LNCaP clone FGC (cell line): Measurements from ENCODE around the gene EMP3.

Experiments used
- DNase-seq: peaks from one replicate; pipeline ENCODE4 v3.0.0-alpha.2; 2011; ENCODE audit warnings: low read depth
- H3K4me3 ChIP-seq: 2 replicates; pipeline ENCODE4 v1.5.1; 2011; ENCODE audit warnings: mild to moderate bottlenecking, low read depth, low read length, control low read depth
- TF ChIP-seq, protein P1 (sequence below): IDR thresholded peaks from 2 replicates; pipeline ENCODE4 v1.5.1; 2012; ENCODE audit warnings: mild to moderate bottlenecking; ENCODE audit not compliant: control insufficient read depth, insufficient read depth; ENCODE audit errors: extremely low read depth

EMP3 gene

GRCh38 chr19:48338802-48339503 lies 13.6 kb downstream of the EMP3 start:
- no peak overlapping the region for H3K4me3 ChIP-seq
- DNase-seq: no peak
- TF ChIP-seq, protein P1, sequence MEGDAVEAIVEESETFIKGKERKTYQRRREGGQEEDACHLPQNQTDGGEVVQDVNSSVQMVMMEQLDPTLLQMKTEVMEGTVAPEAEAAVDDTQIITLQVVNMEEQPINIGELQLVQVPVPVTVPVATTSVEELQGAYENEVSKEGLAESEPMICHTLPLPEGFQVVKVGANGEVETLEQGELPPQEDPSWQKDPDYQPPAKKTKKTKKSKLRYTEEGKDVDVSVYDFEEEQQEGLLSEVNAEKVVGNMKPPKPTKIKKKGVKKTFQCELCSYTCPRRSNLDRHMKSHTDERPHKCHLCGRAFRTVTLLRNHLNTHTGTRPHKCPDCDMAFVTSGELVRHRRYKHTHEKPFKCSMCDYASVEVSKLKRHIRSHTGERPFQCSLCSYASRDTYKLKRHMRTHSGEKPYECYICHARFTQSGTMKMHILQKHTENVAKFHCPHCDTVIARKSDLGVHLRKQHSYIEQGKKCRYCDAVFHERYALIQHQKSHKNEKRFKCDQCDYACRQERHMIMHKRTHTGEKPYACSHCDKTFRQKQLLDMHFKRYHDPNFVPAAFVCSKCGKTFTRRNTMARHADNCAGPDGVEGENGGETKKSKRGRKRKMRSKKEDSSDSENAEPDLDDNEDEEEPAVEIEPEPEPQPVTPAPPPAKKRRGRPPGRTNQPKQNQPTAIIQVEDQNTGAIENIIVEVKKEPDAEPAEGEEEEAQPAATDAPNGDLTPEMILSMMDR: no peak

- TF ChIP-seq, protein P1: no peak
- no peak for DNase-seq
- H3K4me3 ChIP-seq: no peak overlapping the region
These were observed 15.6 kb downstream of the EMP3 start for GRCh38 chr19:48340995-48341394.

- TF ChIP-seq, protein P1: no peak
- H3K4me3 ChIP-seq: no peak overlapping the region
- DNase-seq: no peak
These were observed 16.4 kb downstream of the EMP3 start for GRCh38 chr19:48341515-48342413.

DNA sequence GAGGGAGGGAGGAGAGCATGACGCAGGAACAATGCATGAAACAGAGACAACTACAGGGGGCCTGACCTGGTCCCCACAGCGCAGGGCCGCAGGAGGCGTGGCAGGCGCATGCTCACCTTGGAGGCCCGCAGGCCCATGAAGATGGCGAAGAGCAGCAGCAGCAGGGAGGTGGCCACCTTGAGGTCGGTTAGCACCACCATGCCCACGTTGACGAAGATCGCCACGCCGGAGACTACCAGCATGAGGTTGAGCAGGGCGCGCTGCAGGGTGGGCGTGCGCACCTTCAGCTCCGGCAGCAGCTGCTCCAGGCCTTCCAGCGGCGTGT lies 17.0 kb downstream of the EMP3 start:
- TF ChIP-seq, protein P1: no peak
- H3K4me3 ChIP-seq: no peak overlapping the region

DNA sequence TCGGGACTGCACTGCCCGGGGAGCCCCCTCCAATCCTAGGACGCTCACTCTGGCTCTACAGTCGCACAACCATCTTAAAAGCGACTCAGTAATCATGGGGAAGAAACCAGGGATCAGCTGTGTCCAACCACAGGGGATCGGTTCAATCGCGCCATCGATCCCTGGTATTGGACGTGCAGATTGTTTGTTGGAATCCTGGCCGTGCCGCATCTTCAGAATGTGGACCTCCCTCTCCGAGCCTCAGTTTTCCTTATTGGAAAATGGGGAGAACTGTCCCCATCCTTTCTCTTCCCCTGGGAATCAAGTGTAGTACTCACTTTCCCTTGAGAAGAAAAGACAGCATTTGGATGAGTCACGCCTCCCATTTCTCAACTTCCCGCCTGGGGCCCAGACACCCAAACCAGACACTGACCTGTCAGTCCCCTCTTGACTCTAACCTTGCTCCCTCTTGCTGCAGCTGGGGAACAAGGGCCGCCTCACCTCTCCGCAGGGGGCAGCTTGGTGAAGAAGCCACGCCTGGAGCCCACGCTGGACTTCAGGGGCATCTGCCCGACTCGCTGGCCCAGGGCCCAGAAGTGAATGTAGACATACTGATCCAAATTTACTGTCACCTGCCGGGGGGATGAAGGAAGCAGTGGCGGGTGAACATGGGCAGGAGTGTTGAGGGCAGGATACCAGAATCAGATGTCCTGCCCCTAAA lies 17.6 kb downstream of the EMP3 start:
- TF ChIP-seq, protein P1: no peak
- DNase-seq: no peak

More for the DNA sequence above, 17.0 kb downstream of the EMP3 start:
- DNase-seq: no peak

DNA sequence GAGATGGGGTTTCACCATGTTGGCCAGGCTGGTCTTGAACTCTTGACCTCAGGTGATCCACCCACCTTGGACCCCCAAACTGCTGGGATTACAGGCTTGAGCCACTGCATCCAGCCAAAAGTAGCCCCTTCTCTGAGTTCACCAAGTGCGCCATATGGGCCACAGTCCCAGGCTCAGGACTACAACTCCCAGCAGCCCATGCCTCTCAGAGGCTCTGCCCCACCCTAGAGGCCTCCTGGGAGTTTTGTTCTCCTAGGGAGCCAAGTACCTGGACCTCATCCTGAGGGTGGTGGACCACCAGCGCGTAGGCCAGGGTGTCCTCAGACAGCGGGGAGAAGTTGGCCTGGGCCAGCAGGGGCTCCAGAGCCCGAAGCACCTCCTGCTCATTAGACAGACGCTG lies 19.5 kb downstream of the EMP3 start:
- H3K4me3 ChIP-seq: no peak overlapping the region
- TF ChIP-seq, protein P1: no peak
- DNase-seq: no peak

More for the DNA sequence above, 17.6 kb downstream of the EMP3 start:
- H3K4me3 ChIP-seq: no peak overlapping the region
